ENCODE data around the gene EIF3K. TPM values are rescaled to one million over a fixed set of nuclear protein-coding genes. Genes with fewer than 3 reads are reported as not detected.
A peak's percentile ranks its signal among the peaks of the same experiment; 100 is the strongest.
"Not testable (repeated sequence)": the region's sequence is repeated elsewhere in the genome, so short reads cannot be mapped to it uniquely, and the experiment has no call there.

Gene EIF3K
- total RNA-seq, 1 experiment from 2014 or later: 642 TPM

GRCh38 chr19:38616265-38616664, 2.7 kb upstream of the EIF3K start:
- DNase-seq (ENCODE audit: low read depth): no peak
- in situ Hi-C loops (cut with HindIII; ENCODE audit: low pct_unique_long_range_greater_than_20kb, low sequenced_read_pairs): no loop called here

GRCh38 chr19:38617283-38617763, 1.7 kb upstream of the EIF3K start:
- no peak for DNase-seq (ENCODE audit: low read depth)
- in situ Hi-C loops (cut with HindIII; ENCODE audit: low pct_unique_long_range_greater_than_20kb, low sequenced_read_pairs): no loop called here

- in situ Hi-C loops (cut with HindIII; ENCODE audit: low pct_unique_long_range_greater_than_20kb, low sequenced_read_pairs): no loop called here
- no peak for DNase-seq (ENCODE audit: low read depth)
Observed at GRCh38 chr19:38617764-38618589, 1.0 kb upstream of the EIF3K start, which contains the start of gene MAP4K1. Gene MAP4K1, minus strand, starts transcription at chr19:38617953. Its CDS starts 58 bp downstream, at chr19:38617895.

GRCh38 chr19:38619361-38620174, 580 bp downstream of the EIF3K start:
- no peak for DNase-seq (ENCODE audit: low read depth)
- in situ Hi-C loops (cut with HindIII; ENCODE audit: low pct_unique_long_range_greater_than_20kb, low sequenced_read_pairs): no loop called here

- DNase-seq (ENCODE audit: low read depth): no peak
Observed at GRCh38 chr19:38624822-38625221, 5.8 kb downstream of the EIF3K start.

GRCh38 chr19:38626401-38626800, 7.4 kb downstream of the EIF3K start:
- in situ Hi-C loops (cut with HindIII; ENCODE audit: low pct_unique_long_range_greater_than_20kb, low sequenced_read_pairs): no loop called here
- no peak for DNase-seq (ENCODE audit: low read depth)

More at GRCh38 chr19:38624822-38625221, 5.8 kb downstream of the EIF3K start:
- in situ Hi-C loops (cut with HindIII; ENCODE audit: low pct_unique_long_range_greater_than_20kb, low sequenced_read_pairs): no loop called here

GRCh38 chr19:38629568-38629967, 10.6 kb downstream of the EIF3K start:
- in situ Hi-C loops (cut with HindIII; ENCODE audit: low pct_unique_long_range_greater_than_20kb, low sequenced_read_pairs): no loop called here
- DNase-seq (ENCODE audit: low read depth): no peak

GRCh38 chr19:38631301-38631700, 12.3 kb downstream of the EIF3K start:
- in situ Hi-C loops (cut with HindIII; ENCODE audit: low pct_unique_long_range_greater_than_20kb, low sequenced_read_pairs); DNase-seq (ENCODE audit: low read depth): not testable (repeated sequence)

- peak; percentile 76 for DNase-seq (ENCODE audit: low read depth)
- in situ Hi-C loops (cut with HindIII; ENCODE audit: low pct_unique_long_range_greater_than_20kb, low sequenced_read_pairs): not testable (repeated sequence)
Observed at GRCh38 chr19:38631811-38632475, 13.0 kb downstream of the EIF3K start.

GRCh38 chr19:38632476-38633213, 13.7 kb downstream of the EIF3K start:
- no peak for DNase-seq (ENCODE audit: low read depth)
- in situ Hi-C loops (cut with HindIII; ENCODE audit: low pct_unique_long_range_greater_than_20kb, low sequenced_read_pairs): no loop called here

- DNase-seq (ENCODE audit: low read depth): peak; percentile 73
- in situ Hi-C loops (cut with HindIII; ENCODE audit: low pct_unique_long_range_greater_than_20kb, low sequenced_read_pairs): no loop called here
Observed at GRCh38 chr19:38634757-38635482, 15.9 kb downstream of the EIF3K start.

GRCh38 chr19:38635483-38636399, 16.8 kb downstream of the EIF3K start:
- no peak for DNase-seq (ENCODE audit: low read depth)
- in situ Hi-C loops (cut with HindIII; ENCODE audit: low pct_unique_long_range_greater_than_20kb, low sequenced_read_pairs): no loop called here

- DNase-seq (ENCODE audit: low read depth): no peak
- in situ Hi-C loops (cut with HindIII; ENCODE audit: low pct_unique_long_range_greater_than_20kb, low sequenced_read_pairs): no loop called here
Observed at GRCh38 chr19:38638461-38638860, 19.5 kb downstream of the EIF3K start.

- in situ Hi-C loops (cut with HindIII; ENCODE audit: low pct_unique_long_range_greater_than_20kb, low sequenced_read_pairs): no loop called here
- no peak for DNase-seq (ENCODE audit: low read depth)
Observed at GRCh38 chr19:38639679-38640078, 20.7 kb downstream of the EIF3K start.

GRCh38 chr19:38640368-38640767, 21.4 kb downstream of the EIF3K start:
- in situ Hi-C loops (cut with HindIII; ENCODE audit: low pct_unique_long_range_greater_than_20kb, low sequenced_read_pairs): no loop called here
- DNase-seq (ENCODE audit: low read depth): no peak

GRCh38 chr19:38642176-38642575, 23.2 kb downstream of the EIF3K start:
- DNase-seq (ENCODE audit: low read depth): no peak
- in situ Hi-C loops (cut with HindIII; ENCODE audit: low pct_unique_long_range_greater_than_20kb, low sequenced_read_pairs): no loop called here

Measured in Caki2 (cell line).